K562 (cell line): ENCODE measurements around the gene PDK1. TPM values are rescaled to one million over a fixed set of nuclear protein-coding genes. Genes with fewer than 3 reads are reported as not detected.

Experiments
- CXXC5 ChIP-seq: fragments of 250-450 bp; sonication (Bioruptor Pico); IDR thresholded peaks from 2 replicates; pipeline ENCODE4 v1.8.0; 2022; ENCODE audit warnings: inconsistent platforms, mild to moderate bottlenecking, moderate library complexity
- LARP7 ChIP-seq: fragments of 450-650 bp; IDR thresholded peaks from 2 replicates; pipeline ENCODE4 v1.6.1; 2016
- MIER1 ChIP-seq: fragments of 450-650 bp; IDR thresholded peaks from 2 replicates; pipeline ENCODE4 v1.6.1; 2016; ENCODE audit warnings: antibody characterized with exemption, mild to moderate bottlenecking, low read depth
- MTA1 ChIP-seq: fragments of 450-650 bp; IDR thresholded peaks from 2 replicates; pipeline ENCODE4 v1.6.1; 2017; ENCODE audit warnings: borderline replicate concordance
- MYBL2 ChIP-seq, 2 experiments: fragments of 450-650 bp in 1 of 2; sonication (generic) in 1 of 2; formaldehyde crosslinking in 1 of 2; IDR thresholded peaks; 2 replicates each; pipeline versions ENCODE4 v1.6.1 to v1.8.1; 2017 to 2022; ENCODE audit warnings: borderline replicate concordance in 1 of 2, inconsistent platforms in 1 of 2, low read depth in 1 of 2, mild to moderate bottlenecking in 1 of 2, missing genetic modification reagents in 1 of 2, moderate library complexity in 1 of 2
- PHF8 ChIP-seq: fragments of 200-600 bp; sonication (generic); IDR thresholded peaks from 2 replicates; pipeline ENCODE4 v1.6.1; 2012; ENCODE audit warnings: mixed run types, mild to moderate bottlenecking, inconsistent platforms, low read length, moderate library complexity, borderline replicate concordance
- PKNOX1 ChIP-seq: fragments of 450-650 bp; IDR thresholded peaks from 2 replicates; pipeline ENCODE4 v1.6.1; 2016
- SRSF1 ChIP-seq: fragments of 200-400 bp; formaldehyde crosslinking; IDR thresholded peaks from 2 replicates; pipeline ENCODE4 v1.6.1; 2017; ENCODE audit warnings: mild to moderate bottlenecking, low read depth, low read length, moderate library complexity
- SRSF9 ChIP-seq: fragments of 200-400 bp; formaldehyde crosslinking; IDR thresholded peaks from 2 replicates; pipeline ENCODE4 v1.6.1; 2017; ENCODE audit warnings: low read depth, low read length, borderline replicate concordance
- SUPT5H ChIP-seq: fragments of 450-650 bp; IDR thresholded peaks from 2 replicates; pipeline ENCODE4 v1.6.1; 2016
- THAP12 ChIP-seq: fragments of 250-450 bp; sonication (Bioruptor Pico); IDR thresholded peaks from 2 replicates; pipeline ENCODE4 v1.9.0; 2021; ENCODE audit warnings: mild to moderate bottlenecking, inconsistent platforms
- ZC3H4 ChIP-seq: sonication (generic); formaldehyde crosslinking; IDR thresholded peaks from 2 replicates; pipeline ENCODE4 v1.9.0; 2021; ENCODE audit warnings: missing genetic modification reagents, borderline replicate concordance
- ZSCAN32 ChIP-seq: fragments of 450-650 bp; formaldehyde crosslinking; IDR thresholded peaks from 2 replicates; pipeline ENCODE4 v1.4.0; 2020; ENCODE audit warnings: mild to moderate bottlenecking, moderate library complexity
- polyA plus RNA-seq, 8 experiments: library from polyadenylated mRNA; depleted of rRNA in 4 of 8; stranded (reverse) in 5 of 8; unstranded in 3 of 8; fragments of >200 nt; fragmentation: Nextera tagmentation in 2 of 8; fragmentation: Illumina TruSeq in 1 of 8; extraction: Ambion mirVana in 2 of 8; extraction: Trizol in 1 of 8; gene quantifications; 2 replicates each; pipeline versions ENCODE4 v1.2.1 to v1.2.3, GENCODE V29; 2011 to 2014; ENCODE audit warnings: inconsistent platforms in 1 of 8, missing spikeins in 1 of 8
- total RNA-seq, 7 experiments: library from RNA; depleted of rRNA in 6 of 7; stranded (reverse); fragments of >200 nt in 6 of 7; fragmentation: Illumina TruSeq in 2 of 7; extraction: Trizol in 2 of 7; gene quantifications; 2 replicates each; pipeline versions ENCODE4 v1.2.1 to v1.2.3, GENCODE V29; 2011 to 2021; ENCODE audit warnings: low replicate concordance in 1 of 7
- TF ChIP-seq, protein P1 (sequence below): fragments of 450-650 bp; IDR thresholded peaks from 2 replicates; pipeline ENCODE4 v1.6.1; 2016; ENCODE audit warnings: missing biosample characterization, missing genetic modification characterization
- TF ChIP-seq, protein P2 (sequence below): fragments of 250-450 bp; sonication (Bioruptor Pico); IDR thresholded peaks from 2 replicates; pipeline ENCODE4 v1.5.0; 2021
- TF ChIP-seq, protein P3 (sequence below): fragments of 250-450 bp; sonication (Bioruptor Pico); IDR thresholded peaks from 2 replicates; pipeline ENCODE4 v1.8.0; 2021; ENCODE audit warnings: mild to moderate bottlenecking, moderate library complexity

PDK1 gene
- total and polyA plus RNA-seq, 9 of the 15 experiments (the other 6 are each of a cell fraction or from before 2014, with no cell fraction given): 3.5 to 176 (median 13.9) TPM

DNA sequence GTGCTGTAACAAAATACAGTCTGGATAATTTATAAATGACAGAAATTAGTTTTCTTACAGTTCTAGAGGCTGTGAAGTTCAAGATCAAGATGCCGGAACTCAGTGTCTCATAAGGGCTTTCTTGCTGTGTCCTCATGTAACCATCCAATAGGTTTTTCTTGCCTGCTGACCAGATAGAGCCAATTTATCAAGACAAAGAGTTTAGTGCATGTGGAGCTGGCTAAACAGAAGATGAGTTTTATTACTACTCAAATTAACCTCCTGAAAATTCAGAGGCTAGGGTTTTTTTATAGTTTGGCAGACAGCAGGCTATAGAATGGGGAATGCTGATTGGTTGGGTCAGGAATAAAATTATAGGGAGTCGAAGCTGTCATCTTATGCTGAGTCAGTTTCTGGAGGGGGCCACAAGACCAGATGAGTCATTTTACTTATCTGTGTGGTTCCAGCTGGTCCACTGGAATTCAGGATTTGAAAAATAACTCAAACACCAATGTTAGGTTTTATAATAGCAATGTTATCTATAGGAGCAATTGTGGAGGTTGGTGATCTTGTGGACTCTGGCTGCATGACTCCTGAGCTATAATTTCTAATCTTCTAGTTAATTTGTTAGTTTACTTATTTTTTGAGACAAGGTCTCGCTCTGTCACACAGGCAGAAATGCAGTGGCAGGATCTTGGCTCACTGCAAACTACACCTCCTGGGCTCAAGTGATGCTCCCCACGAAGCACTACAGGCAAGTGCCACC is 3.2 kb upstream of the PDK1 start (continued):
- TF ChIP-seq, protein P1, sequence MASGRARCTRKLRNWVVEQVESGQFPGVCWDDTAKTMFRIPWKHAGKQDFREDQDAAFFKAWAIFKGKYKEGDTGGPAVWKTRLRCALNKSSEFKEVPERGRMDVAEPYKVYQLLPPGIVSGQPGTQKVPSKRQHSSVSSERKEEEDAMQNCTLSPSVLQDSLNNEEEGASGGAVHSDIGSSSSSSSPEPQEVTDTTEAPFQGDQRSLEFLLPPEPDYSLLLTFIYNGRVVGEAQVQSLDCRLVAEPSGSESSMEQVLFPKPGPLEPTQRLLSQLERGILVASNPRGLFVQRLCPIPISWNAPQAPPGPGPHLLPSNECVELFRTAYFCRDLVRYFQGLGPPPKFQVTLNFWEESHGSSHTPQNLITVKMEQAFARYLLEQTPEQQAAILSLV (tag): no peak
- TF ChIP-seq MYBL2 (IDR thresholded peaks at IDR 0.05; ENCODE audit: low read depth) (peak; percentile 86), MYBL2 (CRISPR knock-in tag; IDR thresholded peaks at IDR 0.05; ENCODE audit: borderline replicate concordance) (no peak), PHF8 (no peak), SRSF9 (no peak), ZC3H4 (no peak), MTA1 (no peak; the same call in 1 of the 2 replicates), LARP7 (no peak), PKNOX1 (peak; percentile 84), MIER1 (no peak), ZSCAN32 (CRISPR knock-in tag) (peak; percentile 23; the same call in 1 of the 2 replicates), THAP12 (CRISPR knock-in tag) (no peak), SUPT5H (no peak), CXXC5 (CRISPR knock-in tag) (peak; percentile 37), SRSF1 (no peak)
- TF ChIP-seq, protein P2, sequence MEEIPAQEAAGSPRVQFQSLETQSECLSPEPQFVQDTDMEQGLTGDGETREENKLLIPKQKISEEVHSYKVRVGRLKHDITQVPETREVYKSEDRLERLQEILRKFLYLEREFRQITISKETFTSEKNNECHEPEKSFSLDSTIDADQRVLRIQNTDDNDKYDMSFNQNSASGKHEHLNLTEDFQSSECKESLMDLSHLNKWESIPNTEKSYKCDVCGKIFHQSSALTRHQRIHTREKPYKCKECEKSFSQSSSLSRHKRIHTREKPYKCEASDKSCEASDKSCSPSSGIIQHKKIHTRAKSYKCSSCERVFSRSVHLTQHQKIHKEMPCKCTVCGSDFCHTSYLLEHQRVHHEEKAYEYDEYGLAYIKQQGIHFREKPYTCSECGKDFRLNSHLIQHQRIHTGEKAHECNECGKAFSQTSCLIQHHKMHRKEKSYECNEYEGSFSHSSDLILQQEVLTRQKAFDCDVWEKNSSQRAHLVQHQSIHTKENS (CRISPR knock-in tag): no peak
- TF ChIP-seq, protein P3, sequence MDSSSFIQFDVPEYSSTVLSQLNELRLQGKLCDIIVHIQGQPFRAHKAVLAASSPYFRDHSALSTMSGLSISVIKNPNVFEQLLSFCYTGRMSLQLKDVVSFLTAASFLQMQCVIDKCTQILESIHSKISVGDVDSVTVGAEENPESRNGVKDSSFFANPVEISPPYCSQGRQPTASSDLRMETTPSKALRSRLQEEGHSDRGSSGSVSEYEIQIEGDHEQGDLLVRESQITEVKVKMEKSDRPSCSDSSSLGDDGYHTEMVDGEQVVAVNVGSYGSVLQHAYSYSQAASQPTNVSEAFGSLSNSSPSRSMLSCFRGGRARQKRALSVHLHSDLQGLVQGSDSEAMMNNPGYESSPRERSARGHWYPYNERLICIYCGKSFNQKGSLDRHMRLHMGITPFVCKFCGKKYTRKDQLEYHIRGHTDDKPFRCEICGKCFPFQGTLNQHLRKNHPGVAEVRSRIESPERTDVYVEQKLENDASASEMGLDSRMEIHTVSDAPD (CRISPR knock-in tag): no peak
